Epithelial cell of proximal tubule (primary cell): ENCODE data around the gene FKBP15. TPM values are rescaled to one million over a fixed set of nuclear protein-coding genes. Genes with fewer than 3 reads are reported as not detected.
"Not testable (repeated sequence)": the region's sequence is repeated elsewhere in the genome, so short reads cannot be mapped to it uniquely, and the experiment has no call there.

ENCODE experiments used
- DNase-seq: peaks from one replicate; pipeline ENCODE4 v3.0.0-alpha.2; 2011; ENCODE audit warnings: low read depth
- H3K4me3 ChIP-seq: 2 replicates; pipeline ENCODE4 v1.5.1; 2011; ENCODE audit warnings: low read depth, mild to moderate bottlenecking, low read length
- total RNA-seq: library from RNA; depleted of rRNA; stranded (reverse); fragments of >200 nt; gene quantifications from 2 replicates; pipeline ENCODE4 v1.2.3, GENCODE V29; 2015
- TF ChIP-seq, protein P1 (sequence below): conservative IDR thresholded peaks from 2 replicates; pipeline ENCODE4 v1.5.1; 2012; ENCODE audit warnings: low read depth, mild to moderate bottlenecking, low read length

Gene FKBP15
- total RNA-seq, 1 donor from 2014 or later, result 14.6 TPM

DNA sequence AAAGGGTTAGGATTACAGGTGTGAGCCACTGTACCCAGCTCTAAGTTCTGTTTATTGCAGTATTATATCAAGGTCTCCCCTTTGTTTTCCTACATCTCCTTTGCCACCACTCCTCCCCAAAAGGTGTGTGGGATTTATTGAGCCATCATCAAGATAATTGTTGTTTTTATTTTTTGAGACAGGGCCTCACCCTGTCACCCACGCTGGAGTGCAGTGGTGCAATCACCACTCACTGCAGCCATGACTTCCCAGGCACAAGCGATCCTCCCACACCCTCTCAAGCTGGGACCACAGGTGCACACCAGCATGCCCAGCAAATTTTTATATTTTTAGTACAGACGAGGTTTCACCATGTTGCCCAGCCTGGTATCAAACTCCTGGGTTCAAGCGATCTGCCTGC, 24.8 kb upstream of the FKBP15 start:
- no peak for DNase-seq
- no peak overlapping the region for H3K4me3 ChIP-seq
- TF ChIP-seq, protein P1, sequence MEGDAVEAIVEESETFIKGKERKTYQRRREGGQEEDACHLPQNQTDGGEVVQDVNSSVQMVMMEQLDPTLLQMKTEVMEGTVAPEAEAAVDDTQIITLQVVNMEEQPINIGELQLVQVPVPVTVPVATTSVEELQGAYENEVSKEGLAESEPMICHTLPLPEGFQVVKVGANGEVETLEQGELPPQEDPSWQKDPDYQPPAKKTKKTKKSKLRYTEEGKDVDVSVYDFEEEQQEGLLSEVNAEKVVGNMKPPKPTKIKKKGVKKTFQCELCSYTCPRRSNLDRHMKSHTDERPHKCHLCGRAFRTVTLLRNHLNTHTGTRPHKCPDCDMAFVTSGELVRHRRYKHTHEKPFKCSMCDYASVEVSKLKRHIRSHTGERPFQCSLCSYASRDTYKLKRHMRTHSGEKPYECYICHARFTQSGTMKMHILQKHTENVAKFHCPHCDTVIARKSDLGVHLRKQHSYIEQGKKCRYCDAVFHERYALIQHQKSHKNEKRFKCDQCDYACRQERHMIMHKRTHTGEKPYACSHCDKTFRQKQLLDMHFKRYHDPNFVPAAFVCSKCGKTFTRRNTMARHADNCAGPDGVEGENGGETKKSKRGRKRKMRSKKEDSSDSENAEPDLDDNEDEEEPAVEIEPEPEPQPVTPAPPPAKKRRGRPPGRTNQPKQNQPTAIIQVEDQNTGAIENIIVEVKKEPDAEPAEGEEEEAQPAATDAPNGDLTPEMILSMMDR, result no peak

DNA sequence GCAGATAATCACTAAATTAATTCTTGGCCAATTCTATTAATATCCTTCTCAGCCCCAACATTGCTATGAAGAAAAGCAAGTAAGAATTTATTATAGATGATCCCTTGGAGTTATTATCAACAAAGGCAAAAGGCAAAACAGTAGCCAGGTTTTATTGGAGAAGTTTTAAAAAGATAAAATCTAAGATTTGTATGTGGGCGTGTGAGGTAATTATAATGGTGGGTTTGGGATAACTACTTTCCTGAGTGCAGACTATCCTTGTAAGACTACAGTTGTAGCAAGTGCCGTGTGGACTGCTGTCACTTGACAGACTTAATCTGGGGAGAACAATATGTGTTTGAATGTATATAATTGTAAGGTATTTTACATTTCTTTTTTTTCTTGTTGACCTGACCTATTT, 23.5 kb upstream of the FKBP15 start:
- TF ChIP-seq, protein P1, result no peak
- H3K4me3 ChIP-seq, result no peak overlapping the region

DNA sequence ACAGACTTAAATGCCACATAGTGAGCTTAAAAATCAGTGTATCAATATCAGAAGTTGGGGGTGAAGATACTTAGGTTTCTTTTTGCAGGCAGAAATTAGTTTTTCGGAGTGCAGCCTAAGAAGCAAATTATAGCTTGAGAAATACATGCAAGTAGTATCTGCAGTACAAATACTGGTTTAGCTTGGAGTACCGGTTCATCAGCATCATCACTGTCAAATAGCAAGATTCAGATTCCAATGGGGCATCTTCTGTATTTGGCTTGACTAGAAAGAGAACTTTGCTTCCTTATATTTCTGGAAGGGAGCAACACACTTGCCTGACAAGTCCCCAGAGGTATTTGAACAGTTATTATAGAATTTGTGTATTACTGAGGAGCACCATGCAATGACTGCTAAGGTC, 20.1 kb upstream of the FKBP15 start:
- H3K4me3 ChIP-seq, result no peak overlapping the region
- no peak for DNase-seq
- TF ChIP-seq, protein P1, result no peak

More for the DNA sequence above, 23.5 kb upstream of the FKBP15 start:
- DNase-seq, result no peak

DNA sequence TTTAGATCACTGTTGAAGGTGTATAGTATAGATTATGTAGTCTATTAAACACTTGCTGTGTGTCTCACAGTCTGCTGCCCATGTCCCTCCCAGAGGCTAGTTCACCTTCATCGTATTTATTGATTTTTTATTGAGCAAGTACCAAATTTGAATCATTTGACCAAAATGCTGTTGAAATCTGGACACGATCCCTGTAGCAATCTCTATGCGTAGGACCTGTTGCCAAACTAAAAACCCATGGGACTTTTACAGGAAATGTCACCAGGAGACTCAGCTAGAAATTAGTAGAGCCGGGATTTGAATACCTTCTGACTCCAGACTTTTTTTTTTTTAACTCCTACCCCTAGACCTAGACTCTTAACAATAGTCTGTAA, 17.8 kb upstream of the FKBP15 start:
- TF ChIP-seq, protein P1, result no peak
- no peak for DNase-seq
- no peak overlapping the region for H3K4me3 ChIP-seq

DNA sequence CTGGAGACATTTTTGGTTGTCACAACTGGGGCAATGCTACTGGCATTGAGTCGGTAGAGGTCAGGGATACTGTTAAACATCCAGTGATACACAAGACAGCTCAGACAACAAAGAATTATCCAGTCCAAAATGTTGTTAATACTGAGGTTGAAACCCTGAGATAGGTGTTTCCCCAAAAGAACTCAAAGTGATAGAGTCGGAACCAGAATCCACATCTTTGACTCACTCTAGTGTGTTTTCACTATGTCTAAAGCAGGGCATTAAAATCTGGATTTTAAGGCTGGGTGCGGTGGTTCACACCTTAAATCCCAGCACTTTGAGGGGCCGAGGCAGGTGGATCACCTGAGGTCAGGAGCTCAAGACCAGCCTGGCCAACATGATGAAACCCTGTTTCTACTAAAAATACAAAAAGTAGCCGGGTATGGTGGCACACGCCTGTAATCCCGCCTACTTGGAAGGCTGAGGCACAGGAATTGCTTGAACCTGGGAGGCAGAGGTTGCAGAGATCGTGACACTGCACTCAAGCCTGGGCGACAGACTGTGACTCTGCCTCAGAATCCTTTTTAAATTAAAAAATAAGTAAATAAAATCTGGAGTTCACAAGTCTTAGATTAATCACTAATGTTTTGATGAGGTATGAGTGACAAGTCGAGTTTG, 17.3 kb upstream of the FKBP15 start:
- no peak for DNase-seq
- TF ChIP-seq, protein P1, result no peak
- H3K4me3 ChIP-seq, result no peak overlapping the region

DNA sequence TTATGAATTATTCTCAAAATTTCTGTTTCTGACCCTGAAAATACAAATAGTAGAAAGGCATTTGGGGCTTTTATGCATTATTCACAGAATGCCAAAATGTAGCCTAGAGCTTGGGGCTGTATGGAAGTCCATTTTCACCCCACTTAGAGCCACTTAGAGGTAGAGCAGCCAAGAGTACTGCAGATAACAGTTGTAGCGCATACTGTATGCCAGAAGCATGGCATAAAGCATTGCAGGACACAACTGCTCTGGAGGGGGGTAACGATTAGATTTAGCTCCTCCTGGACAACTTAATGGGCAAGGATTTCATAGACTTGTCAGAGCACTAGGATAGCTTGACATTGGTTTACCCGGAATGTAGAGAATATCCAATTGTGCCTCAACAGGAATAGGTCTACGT, 15.9 kb upstream of the FKBP15 start:
- H3K4me3 ChIP-seq, result no peak overlapping the region
- TF ChIP-seq, protein P1, result no peak
- DNase-seq, result no peak

DNA sequence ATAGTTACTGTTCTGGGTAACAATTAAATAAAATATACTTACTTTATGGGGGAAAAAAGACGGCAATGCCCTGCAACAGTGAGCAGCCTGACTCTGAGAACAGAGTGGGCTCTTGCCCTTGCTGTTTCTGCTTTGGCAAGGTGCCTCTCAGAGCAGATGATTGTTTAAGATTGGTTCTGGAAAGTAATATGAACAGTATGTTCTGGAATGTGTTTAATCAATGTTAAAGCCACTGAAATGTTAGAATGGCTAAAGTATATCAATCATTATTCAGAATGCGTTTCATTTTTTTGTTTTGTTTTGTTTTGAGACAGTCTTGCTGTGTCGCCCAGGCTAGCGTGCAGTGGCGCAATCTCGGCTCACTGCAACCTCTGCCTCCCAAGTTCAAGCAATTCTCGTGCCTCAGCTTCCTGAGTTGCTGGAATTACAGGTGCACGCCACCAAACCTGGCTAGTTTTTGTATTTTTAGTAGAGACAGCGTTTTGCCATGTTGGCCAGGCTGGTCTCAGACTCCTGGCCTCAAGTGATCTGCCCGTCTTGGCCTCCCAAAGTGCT, 14.7 kb upstream of the FKBP15 start:
- not testable (repeated sequence) for DNase-seq, H3K4me3 ChIP-seq
